Fibroblast of upper back skin (primary cell): Measurements from ENCODE around the gene CR1L.
"Not testable (repeated sequence)": the region's sequence is repeated elsewhere in the genome, so short reads cannot be mapped to it uniquely, and the experiment has no call there.

Source experiments
- DNase-seq: peaks from one replicate; pipeline ENCODE4 v3.0.0-alpha.2; 2013

The CR1L gene

GRCh38 chr1:207644852-207645634 is at the start of gene CR1L:
Gene CR1L (plus strand): TSS chr1:207645133. CDS start chr1:207645234, 101 bp downstream.
- DNase-seq = peak; percentile 49

GRCh38 chr1:207603777-207604176 is 41.2 kb upstream of the CR1L start:
- peak; percentile 3 for DNase-seq

- no peak for DNase-seq
These were observed 39.2 kb upstream of the CR1L start for GRCh38 chr1:207605444-207606361.

GRCh38 chr1:207606362-207606755 is 38.6 kb upstream of the CR1L start:
- DNase-seq = no peak

DNA sequence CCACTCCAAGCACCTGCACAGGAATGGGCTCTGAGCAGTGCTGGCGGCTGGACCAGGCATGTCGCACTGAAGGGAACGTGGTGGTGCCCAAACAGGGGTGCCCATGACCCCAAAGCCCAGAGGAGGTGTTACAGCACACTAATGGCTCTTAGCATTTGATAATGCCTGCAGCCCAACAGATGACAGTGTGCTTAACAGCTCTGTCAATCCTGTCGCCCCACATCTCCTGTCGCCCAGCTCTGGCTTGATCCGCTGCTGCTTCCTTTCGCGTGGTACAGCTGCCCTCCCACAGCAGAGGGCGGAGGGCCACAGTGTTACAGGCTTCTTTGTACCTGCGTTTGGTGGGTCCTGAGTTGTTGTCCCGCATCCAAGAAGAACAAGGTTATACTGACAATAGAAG is 32.2 kb upstream of the CR1L start:
- DNase-seq = no peak

DNA sequence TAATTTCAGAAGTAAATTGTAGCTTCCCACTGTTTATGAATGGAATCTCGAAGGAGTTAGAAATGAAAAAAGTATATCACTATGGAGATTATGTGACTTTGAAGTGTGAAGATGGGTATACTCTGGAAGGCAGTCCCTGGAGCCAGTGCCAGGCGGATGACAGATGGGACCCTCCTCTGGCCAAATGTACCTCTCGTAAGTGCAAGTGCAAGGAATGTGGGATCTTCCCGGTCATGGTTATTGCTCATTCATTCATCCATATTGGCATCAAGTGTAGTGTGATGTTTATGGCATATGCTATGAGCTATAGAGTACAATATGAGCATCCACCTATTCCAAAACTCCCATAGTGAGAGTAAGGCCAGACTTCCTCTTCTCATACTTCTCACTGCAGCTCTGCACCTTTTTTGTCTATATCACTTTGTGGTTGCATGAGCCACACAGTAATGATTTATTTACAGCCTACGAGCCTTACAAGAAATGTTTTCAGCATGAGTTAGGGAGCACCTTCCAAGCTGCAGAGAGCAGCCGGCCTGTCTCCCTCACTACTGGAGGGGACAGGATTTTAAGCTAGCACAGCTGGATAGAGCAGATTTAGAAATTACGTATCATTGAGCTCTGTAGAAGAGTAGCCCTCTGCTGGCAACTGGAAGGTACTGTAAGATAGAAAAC is 24.9 kb upstream of the CR1L start:
- DNase-seq = peak; percentile 48

DNA sequence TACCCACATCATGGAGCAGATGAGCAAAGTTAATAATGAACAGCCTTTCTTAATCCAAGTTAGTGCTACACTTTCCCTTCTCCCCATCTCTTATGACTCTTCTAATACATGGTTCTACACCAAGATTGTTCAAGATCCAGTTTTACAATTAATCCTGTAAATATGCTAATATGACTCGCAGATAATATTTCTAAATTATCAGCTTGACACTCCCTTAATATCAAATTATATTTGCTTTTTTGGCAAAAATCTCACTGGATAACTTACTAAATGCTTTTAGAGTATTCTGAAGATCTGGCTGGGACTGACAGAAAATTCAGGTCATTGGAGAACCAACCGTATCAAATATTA is 24.4 kb upstream of the CR1L start:
- DNase-seq = no peak

DNA sequence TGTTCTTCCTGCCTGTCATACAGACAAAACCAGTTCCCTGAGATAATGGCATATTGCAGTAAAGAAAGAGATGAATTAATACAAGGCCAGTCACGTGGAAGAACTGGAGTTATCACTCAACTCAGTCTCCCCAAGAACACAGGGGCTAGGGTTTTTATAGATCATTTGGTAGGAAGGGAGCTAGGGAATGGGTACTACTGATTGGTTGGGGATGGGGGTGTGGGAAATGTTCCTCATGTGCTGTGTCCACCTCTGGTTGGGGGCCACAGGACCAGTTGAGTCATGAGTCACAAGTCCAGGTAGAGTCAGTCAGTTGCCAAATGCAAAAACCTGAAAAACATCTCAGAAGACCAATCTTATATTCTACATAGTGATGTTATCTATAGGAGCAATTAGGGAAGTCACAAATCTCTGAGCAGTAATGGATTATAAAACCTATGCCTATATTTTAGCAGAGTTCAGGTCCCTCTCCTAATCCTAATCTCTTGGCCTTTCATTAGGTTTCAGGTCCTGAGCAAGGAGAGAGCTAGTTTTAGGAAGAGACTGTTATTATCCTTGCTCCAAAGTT is 19.3 kb upstream of the CR1L start:
- not testable (repeated sequence) for DNase-seq

- no peak for DNase-seq
These were observed 18.0 kb upstream of the CR1L start for GRCh38 chr1:207626972-207627337.

DNA sequence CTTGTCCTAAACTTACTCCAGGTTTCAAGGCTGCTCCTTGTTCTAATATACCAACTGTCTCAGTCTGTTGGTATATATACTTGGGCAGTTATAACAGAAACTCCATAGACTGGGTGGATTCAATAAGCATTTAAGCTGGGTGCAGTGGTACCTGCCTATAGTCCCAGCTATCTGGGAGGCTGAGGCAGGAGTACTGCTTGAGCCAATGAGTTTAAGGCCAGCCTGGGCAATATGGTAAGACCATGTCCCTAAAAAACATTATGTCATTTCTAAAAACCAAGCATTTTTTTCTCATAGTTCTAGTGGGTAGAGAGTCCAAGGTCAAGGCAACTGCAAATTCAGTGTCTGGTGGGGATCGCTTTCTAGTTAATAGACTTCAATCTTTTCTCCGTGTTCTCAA is 17.4 kb upstream of the CR1L start:
- DNase-seq = no peak

DNA sequence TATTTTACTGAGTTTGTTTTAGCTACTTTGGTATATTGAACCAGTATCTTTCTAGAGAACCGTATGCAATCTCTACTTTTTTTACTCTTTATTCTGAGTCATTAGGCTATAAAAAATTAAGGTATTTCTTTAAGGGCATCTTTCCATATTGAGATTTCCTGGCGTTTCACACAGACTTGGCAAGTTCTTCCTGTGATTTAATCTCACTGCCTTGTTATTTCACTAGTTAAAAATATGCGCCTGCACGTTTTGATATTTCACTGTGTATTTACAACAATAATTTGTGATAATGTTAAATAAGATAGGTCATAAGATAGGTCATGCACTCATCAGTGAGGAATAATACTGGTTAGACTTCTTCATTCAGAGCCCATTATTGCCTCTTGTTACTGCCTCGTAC is 16.2 kb upstream of the CR1L start:
- DNase-seq = no peak

DNA sequence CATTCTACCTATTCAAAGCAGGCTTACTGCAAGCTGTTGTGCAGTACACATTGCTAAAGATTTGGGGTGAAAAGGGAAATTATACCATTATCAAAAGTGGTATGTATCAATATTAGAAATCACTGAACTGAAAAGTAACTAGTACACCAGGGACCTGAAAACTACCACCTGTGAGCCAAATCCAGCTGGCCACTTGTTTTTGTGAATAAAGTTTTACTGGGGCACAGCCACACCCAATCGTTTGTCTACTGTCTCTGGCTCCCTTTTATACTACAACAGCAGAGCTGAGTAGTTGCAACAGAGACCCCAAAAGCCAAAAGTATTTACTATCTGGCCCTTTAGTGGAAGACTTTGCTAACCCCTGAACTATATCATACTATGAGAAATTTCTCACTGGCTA is 13.8 kb upstream of the CR1L start:
- DNase-seq = no peak

DNA sequence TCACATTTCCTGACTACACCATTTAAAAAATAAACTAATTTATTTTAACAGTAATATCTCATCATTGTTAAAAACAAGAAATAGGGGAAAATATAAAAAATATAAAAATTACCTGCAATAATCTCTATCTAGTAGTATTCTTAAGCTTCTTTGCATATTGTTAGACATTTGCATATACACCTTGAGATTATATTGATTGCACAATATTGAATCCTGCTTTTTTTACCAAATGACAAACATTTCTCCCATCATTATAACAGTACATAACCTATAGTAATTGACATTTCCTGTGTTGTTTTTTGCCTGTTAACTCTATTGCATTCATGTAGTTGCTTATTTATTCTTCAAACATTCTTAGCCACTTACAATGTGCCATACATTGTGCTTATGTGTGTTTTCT is 11.7 kb upstream of the CR1L start:
- DNase-seq = no peak

GRCh38 chr1:207633699-207634289 is 11.1 kb upstream of the CR1L start:
- not testable (repeated sequence) for DNase-seq

- not testable (repeated sequence) for DNase-seq
These were observed 10.6 kb upstream of the CR1L start for GRCh38 chr1:207634293-207634692.

- not testable (repeated sequence) for DNase-seq
These were observed 9.3 kb upstream of the CR1L start for GRCh38 chr1:207635569-207636186.

- not testable (repeated sequence) for DNase-seq
These were observed 6.3 kb upstream of the CR1L start for GRCh38 chr1:207638487-207639145.

GRCh38 chr1:207639362-207639761 is 5.6 kb upstream of the CR1L start:
- DNase-seq = not testable (repeated sequence)

DNA sequence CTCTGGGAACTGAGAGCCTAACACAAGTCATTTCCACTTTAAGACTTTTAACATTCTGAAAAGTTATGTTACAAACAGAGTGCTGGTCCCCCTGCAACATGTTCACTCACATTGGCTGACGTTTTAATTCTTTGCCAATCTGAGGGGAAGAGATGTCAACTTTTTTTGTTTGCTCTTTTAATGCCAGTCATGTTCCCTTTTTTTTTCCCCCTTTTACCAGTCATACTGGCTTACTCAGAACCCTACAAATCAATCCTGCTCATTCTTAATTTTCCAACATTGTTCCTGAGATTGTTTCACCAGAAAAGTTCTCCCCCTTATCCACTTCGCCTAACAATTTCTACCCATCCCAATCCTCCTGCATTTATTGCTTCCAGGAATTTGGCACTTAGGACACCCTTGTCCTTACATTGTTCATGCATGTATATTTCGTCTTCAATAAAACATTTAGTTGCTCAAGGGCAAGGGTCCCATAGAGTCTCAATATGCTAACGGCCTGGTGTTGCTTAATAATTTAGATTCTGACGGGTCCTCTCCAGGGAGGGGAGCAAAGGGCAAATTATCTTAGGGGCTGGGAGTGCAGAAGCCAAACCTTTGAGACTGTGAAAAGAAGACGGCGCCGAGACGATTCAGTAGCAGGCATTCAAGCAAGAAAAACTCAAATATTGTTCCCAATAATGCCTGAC is 624 bp upstream of the CR1L start:
- no peak for DNase-seq

- DNase-seq = no peak
These were observed 725 bp downstream of the CR1L start for GRCh38 chr1:207645635-207646081.

- no peak for DNase-seq
These were observed 1.2 kb downstream of the CR1L start for GRCh38 chr1:207646171-207646570.
